Renal pelvis (tissue), 4 donors: ENCODE measurements around the gene TREH. TPM values are rescaled to one million over a fixed set of nuclear protein-coding genes. Genes with fewer than 3 reads are reported as not detected.
"Not testable (repeated sequence)": the region's sequence is repeated elsewhere in the genome, so short reads cannot be mapped to it uniquely, and the experiment has no call there.

Source experiments
- DNase-seq: peaks from one replicate; pipeline ENCODE4 v3.0.0-alpha.2; 2013
- polyA plus RNA-seq, 3 donors: library from polyadenylated mRNA; unstranded; fragments of 120-200 nt; gene quantifications; one replicate each; pipeline ENCODE4 v1.2.1, GENCODE V29; 2013; ENCODE audit not compliant: insufficient read length in 3 of 3

TREH gene
- polyA plus RNA-seq, 3 donors: 0.41 to 3.0 (median 2.6) TPM

- DNase-seq: peak; percentile 86
Observed at GRCh38 chr11:118615282-118615975, 64.0 kb downstream of the TREH start.

- no peak for DNase-seq
Observed at GRCh38 chr11:118614511-118614910, 64.9 kb downstream of the TREH start.

GRCh38 chr11:118612378-118612777 is 67.1 kb downstream of the TREH start:
- no peak for DNase-seq

- DNase-seq: not testable (repeated sequence)
Observed at GRCh38 chr11:118611433-118611795, 68.0 kb downstream of the TREH start.

- DNase-seq: peak; percentile 76
Observed at GRCh38 chr11:118610773-118611432, 68.5 kb downstream of the TREH start.

- DNase-seq: no peak
Observed at GRCh38 chr11:118610225-118610772, 69.2 kb downstream of the TREH start.

GRCh38 chr11:118609380-118610224 is 69.8 kb downstream of the TREH start:
- DNase-seq: no peak

GRCh38 chr11:118608360-118609227 is 70.9 kb downstream of the TREH start:
- no peak for DNase-seq

GRCh38 chr11:118607401-118608359 is 71.8 kb downstream of the TREH start, which contains the start of gene PHLDB1:
PHLDB1 (plus strand) TSS chr11:118607615; CDS start chr11:118613837, 6,222 bp downstream.
- DNase-seq: no peak

Other genes with a start within 250 kb of the TREH start
- 10 to 100 TPM; 41.5 to 54.5 (median 52.9) TPM for gene KMT2A, start 243.2 kb downstream of the TREH start, polyA plus RNA-seq
- 1 to 10 TPM; 1.8 to 2.9 (median 2.6) TPM for gene TTC36, start 152.2 kb downstream of the TREH start, polyA plus RNA-seq
- 10 to 100 TPM; 31.7 to 42.8 (median 33.9) TPM for gene TMEM25, start 148.5 kb downstream of the TREH start, polyA plus RNA-seq
- gene IFT46, start 113.7 kb downstream of the TREH start, polyA plus RNA-seq: 10 to 100 TPM; 43.7 to 54.2 (median 47.7) TPM
- 100 to 1,000 TPM; 152 to 180 (median 176) TPM for gene ARCN1, start 107.2 kb downstream of the TREH start, polyA plus RNA-seq
- 100 to 1,000 TPM; 124 to 204 (median 185) TPM for gene PHLDB1, start 72.0 kb downstream of the TREH start, polyA plus RNA-seq
- gene DDX6, start 111.5 kb upstream of the TREH start, polyA plus RNA-seq: 100 to 1,000 TPM; 112 to 142 (median 136) TPM
- not detected for gene CXCR5, start 204.2 kb upstream of the TREH start, polyA plus RNA-seq
- gene BCL9L, start 246.3 kb upstream of the TREH start, polyA plus RNA-seq: 10 to 100 TPM; 37.8 to 42.7 (median 38.5) TPM